ENCODE measurements around the gene PNPT1.

- TF ChIP-seq CTCF (conservative IDR thresholded peaks at IDR 0.05) (no peak), ZFX (IDR thresholded peaks at IDR 0.05) (no peak)
Measured at GRCh38 chr2:55609938-55610578, 83.6 kb downstream of the PNPT1 start.

All from C4-2B (cell line).